GM18519 (cell line): Measurements from ENCODE around the gene MINDY4.
"Not testable (repeated sequence)": the region's sequence is repeated elsewhere in the genome, so short reads cannot be mapped to it uniquely, and the experiment has no call there.

Experiments
- ATAC-seq: cut with Tn5 transposase; IDR thresholded peaks from one replicate; pipeline ENCODE4 v1.9.1; 2021; ENCODE audit warnings: mild to moderate bottlenecking, moderate library complexity; ENCODE audit not compliant: unreplicated experiment, low FRiP score

Gene MINDY4

DNA sequence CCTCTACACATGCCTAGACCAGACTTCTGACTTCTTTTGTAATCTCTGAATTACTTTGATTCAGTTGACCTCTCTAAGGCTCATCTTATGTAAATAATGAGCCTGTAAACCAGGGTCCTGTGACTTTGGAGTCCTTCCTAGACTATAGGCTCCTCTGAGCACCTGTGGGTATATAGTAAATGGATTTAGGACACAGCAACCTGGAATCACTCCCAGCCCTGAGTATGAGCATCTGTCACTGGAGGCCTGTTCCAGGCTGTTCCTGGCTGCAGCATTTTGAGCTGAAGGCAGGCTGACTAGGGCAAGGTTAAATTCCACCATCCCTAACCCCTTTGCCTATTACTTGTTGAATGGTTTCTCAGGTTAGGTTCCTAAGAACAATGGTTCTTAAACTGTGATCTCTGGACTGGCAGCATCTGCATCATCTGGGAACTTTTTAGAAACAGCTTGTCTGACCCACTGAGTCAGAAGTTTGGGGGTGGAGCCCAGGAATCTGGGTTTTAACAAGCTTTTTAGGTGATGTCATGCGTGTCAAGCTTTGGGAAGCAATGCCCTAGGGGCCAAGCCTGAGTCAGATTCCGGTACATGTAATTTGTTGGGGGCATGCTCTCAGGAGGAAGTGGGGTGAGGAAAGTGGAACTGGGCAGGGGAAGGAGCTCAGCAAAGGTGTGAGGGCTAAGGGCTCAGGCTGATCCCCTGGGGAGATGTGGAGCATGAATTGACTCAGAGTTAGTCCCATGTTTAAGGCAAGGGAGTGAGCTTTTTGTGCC, 28.2 kb downstream of the MINDY4 start:
- ATAC-seq = peak; percentile 72

DNA sequence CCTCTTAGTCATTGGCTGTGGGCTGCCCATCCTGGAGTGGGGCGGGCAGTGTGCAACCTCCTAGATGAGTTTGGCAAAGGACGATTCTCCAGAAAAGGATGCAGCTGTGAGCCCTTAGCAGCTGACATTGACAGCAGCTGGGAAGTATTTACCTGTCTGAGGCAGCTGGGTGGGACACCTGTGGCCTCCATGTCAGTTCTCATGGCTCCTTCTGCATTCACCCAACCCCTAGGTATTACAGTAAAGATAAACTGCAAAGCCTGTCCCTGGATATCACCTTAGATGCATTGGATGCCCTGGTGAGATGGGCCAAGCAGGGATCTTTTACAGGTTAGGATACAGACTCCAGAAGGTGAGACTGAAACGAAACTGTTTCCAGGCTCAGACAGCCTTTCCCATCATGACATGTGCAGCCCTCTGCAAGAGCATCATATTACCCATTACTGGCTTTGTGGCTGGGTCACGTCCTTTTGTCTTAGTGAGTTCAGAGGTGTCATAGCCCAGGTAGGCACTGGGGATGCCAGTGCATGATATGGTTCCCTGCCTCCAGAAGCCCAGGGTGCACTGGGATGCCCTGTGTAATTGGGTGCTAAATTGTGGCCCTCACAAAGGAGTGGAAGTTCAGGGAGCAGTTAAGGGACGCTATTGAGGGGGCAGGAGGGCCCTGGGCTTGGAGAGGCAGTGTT, 28.9 kb downstream of the MINDY4 start:
- no peak for ATAC-seq

DNA sequence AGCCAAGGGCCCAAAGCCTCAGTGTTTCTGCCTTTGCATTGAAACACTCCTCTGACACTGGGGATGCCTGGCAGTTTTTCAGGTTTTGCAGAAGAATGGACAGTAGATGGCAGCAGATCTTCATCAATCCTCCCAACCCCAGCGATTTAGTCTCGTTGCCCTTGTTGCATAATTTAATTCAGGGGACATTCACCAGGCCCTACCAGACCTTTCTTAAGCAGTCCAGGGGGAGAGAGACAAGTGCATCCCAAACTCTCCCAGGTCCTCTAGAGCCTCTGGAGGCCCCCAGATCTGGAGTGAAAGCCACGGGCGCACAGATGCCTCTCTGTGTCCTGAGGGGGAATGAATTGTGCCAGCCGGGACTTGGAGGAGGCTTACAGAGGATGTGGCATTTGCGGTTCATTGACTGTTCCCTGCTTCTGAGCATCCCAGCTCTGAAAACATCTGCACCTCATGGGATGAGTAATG, 29.6 kb downstream of the MINDY4 start:
- no peak for ATAC-seq

DNA sequence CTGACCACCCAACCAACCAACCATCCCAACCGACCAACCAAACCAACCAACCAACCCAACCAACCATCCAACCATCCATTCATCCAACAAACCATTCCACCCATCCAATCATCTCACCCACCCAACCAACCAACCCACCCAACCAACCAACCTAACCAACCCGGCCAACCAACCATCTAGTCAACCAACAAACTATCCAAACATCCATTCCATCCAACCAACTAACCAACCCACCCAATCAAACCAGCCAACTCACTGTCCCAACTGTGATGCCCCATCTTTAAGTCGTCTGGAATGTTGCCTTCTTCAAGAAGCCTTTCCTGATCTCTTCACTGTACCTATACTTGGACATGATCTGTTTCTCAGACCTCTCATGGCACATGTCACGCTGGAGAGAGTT, 31.6 kb downstream of the MINDY4 start:
- ATAC-seq = no peak

DNA sequence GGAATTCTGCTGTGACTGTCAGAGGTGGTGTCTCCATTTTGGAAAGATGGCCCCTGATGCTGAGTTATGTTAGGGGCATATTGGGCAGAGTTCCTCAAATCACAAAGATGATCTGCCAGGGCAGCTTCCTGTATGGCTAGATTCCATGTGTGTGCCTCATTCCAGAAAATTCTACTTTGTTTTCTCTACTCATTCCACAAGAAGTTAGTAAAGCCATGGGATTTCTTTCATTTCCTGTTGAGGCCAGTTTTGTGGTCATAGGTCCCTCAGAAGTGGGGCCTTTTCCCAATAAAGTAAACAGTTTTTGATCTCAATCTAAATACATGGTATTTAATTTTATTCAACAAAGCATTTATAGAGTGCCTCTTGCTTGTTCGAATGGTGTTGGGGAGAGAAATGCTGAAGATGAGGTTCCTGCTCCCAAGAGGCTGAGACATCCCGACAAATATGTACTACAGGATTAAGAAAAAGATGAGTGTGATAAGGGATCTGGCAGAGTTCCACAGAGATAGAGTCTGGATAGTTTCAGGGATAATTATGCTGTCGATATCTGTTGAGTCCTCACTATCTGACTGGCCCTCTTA, 33.0 kb downstream of the MINDY4 start:
- ATAC-seq = no peak

DNA sequence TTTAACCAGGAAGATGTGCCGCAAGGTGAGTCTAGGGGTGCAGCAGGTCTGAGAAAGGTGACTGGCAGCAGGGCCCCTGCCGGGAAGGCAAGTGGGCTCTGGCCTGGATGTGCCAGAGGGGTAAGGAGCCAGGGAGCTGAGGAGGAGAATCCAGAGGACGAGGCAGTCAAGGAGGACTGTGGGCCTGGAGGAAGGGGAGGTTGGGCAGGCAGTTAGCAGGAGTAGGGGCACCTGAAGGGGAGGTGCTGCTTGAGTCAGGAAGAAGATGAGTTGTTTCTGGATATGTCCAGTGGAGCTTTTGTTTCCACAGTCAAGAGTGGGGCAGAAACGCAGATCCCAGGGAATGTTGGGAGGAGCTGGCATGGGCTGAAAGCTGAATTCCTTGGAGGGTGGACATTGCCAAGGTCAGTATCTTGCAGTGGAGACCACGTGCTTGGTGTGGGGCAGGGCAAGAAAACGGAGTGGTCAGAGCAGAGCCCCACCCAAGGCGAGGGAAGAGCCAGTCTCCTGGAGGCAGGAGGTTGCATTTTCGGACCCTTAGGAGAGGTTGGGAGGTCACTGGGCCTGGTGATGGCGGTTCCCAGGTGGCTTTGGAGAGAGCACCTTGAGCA, 34.0 kb downstream of the MINDY4 start:
- ATAC-seq = no peak

DNA sequence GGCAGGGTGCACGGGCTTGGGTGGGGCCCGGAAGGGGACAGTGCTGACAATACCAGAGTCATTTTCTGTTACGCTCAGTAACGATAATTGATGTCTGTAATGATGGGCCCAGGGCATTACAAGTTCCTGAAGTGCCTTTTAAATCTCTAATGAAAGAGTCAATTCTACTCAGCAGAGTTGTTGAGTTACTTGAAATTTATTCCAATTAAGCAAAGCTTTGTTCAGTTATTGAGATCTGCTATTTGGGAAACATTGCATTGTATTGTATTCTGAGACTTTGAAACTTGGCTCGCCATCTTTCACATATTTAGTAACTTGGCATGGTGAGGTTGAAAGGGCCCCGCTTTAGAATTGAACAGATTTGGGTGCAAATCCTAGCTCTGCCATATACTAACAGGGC, 34.7 kb downstream of the MINDY4 start:
- no peak for ATAC-seq

DNA sequence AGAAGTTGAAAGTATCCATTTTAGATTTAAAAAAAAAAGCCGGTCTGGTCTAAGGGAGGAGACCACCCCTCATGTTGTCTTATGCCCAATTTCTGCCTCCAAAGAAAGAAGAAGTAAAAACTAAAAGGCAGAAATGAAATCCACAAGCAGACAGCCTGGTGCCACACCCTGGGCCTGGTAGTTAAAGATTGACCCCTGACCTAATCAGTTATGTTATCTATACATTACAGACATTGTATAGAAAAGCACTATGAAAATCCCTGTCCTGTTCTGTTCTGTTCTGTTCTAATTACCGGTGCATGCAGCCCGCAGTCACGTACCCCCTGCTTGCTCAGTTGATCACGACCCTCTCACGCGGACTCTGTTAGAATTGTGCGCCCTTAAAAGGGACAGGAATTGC, 36.3 kb downstream of the MINDY4 start:
- not testable (repeated sequence) for ATAC-seq

DNA sequence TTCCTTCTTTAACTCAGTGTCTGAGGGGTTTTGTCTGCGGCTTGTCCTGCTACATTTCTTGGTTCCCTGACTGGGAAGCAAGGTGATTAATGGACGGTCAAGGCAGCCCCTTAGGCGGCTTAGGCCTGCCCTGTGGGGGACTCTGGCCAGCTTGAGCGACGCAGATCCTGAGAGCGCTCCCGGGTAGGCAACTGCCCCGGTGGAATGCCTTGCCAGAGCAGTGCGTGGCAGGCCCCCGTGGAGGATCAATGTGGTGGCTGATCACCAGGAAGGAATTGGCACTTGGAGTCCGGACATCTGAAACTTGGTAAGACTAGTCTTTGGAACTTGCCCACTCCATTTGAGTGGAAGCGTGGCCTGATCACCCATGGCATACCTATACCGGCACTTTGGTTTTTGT, 36.7 kb downstream of the MINDY4 start:
- not testable (repeated sequence) for ATAC-seq

DNA sequence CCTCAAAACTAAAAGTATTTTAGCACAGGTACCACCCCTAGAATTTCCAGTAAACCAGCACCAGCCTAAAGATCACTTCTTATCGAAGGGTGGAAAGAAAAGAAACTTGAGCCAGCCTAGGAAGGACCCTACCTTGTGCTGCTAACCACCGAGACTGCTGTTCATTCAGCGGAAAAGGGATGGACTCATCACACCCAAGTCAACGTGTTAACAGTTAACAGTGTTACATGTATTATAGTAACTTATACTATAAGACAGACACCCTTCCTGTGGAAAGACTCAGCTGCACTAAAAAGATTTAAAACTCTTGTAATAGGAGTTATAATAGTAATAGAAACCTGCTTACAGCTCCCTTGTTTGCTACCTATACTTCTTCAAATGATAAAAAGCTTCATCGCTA, 39.8 kb downstream of the MINDY4 start:
- ATAC-seq = no peak

DNA sequence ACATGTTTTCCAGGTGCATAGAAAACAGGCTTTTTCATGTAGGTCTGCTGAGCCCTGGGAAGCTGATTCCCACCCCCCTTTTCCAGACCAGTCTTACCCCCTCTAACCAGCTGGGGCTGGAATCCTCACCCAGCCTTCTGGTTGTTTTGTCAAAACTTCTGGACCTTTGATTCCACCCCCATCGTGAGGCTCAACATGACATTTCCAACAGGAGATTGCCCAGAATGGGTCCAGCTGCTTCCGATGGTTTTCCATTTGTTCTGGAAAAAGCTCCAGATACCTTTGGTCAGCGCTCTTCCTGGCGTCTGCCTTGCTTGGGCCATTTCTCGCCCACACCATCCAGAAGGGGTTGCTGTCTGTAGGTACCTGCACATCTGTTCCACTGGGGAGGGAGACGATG, 41.5 kb downstream of the MINDY4 start:
- no peak for ATAC-seq

DNA sequence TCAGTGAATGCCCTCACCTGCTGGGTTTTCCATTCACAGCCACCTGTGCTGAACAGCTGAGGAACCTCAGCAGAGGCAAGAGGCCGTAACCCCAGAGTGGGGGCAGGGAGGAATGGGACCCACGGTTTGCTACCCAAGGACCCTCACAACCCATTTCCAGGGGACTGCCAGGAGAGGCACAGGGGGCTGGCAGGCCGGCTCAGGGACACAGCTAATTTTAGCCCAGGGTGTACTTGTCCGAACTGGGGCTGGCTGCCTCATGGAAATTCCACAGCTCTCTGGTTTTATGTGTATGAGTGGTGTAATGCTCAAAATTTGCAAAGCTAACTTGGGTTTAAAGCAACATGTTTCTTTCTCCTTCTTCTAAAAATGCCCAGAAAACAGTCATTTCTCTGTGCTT, 42.2 kb downstream of the MINDY4 start:
- no peak for ATAC-seq

DNA sequence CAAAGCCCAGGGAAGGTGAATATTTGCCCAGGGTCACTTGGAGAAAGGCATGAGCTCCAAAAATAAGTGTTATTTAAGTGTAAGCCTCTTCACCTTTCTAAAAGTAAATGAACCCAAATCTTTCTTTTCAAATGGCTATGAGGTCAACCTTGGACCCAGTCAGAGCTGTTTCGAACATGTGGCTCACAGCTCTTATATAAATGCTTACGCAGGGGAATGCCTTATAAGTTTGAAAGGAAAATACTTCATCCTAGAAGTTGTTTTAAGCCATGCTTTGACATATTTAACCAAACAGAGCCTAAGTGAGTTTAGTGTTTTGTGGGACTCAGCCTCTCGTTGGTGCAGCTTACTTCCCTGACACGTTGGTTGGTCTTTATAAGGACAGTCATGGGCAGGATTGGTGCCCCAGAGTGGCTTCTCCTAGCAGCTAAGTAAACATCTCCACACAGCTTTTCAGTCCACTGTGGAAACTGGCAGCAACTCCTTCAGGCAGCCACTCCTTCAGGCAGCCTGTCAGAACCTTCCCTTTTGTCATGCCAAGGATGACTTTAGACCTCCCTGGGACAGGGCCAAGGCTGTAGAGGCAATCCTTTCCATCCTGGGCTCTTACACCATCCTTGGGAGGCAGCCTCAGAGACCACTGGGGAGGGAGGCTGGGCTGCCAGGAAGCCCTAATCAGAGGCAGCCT, 43.6 kb downstream of the MINDY4 start:
- ATAC-seq = no peak

DNA sequence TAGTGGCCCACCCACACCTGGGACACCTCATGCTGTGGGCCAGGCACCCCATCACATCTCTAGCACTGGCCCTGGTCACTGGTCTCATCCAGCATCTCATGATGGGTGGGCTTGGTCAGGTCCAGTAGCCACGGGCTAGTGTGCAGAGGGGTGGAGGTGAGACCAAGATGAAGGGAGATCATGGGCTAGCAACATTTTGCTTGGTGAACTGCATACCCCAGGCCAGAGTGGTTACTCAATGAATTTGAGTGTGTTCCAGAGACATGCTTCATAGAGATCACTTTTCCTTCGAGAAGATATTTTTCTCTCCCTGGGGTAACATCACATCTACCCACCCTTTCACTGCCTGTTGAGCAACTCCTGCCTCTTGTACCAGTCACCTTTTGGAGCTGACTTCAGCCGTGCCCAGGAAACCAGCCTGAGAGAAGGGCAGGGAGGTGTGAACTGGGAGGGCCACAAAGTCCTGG, 44.2 kb downstream of the MINDY4 start:
- ATAC-seq = no peak

DNA sequence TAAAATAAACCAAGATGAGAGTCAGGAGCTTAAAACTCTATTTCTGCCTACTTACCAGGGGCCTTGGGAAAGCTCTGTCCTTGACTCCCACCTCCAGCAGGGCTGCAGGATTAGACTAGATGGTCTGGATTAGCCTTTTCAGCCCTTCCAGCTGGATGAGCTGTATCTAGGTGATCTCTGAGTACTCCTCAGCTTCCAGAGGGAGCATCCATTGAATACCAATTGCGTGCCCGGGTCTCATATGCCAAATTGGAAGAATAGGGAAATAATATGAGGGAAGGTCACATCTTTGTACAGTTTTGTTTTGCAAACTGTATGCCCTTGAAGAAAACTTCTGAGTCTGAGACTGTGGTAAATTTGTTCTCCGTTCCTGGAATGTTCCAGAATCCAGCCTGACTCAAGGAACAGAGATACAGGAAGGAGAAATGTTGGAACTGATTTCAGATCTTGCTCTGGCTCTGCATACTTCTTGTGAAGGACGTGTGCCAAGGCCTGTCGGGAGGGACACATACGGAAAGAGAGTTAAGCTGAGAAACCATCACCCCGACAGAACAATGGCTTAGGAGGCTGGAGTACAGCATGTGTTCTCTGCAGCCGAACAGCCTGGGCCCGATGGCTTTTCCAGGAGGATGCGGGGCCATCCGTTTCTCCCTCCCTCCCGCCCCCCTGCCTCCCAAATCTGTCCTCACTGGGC, 44.9 kb downstream of the MINDY4 start:
- no peak for ATAC-seq

DNA sequence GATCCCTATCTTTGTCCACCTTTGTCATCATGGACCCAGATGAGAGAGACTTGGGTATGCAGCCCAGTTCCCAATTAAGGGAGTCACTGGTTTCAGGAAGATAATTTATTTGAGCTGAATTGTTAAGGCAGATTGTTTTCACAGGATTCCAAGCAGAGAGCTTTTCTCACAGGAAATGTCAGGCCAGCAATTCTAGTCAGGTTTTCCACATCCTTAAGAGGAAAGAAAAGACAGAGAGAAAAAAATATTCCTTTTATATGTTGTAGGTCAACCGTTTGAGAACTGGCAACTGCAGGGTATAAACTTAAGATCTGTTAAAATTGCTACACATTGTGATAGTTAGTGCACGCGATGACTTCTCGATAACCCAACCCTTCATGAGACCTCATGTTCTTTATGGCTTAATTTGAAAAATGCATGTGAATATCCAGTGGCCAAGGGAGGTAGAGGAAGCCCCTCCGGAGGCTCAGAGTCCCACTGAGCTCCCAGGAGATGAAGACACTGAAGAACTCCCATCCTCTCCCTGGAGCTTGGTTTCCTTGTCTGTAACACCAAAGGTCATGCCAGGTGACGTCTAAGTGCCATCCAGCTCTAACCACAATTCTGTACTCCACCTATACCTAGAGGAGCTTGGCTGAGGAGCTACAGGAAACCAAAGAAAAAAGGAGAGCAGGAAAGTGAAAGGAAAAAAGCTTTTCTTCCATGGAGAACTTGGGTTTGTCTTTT, 45.6 kb downstream of the MINDY4 start:
- ATAC-seq = no peak

DNA sequence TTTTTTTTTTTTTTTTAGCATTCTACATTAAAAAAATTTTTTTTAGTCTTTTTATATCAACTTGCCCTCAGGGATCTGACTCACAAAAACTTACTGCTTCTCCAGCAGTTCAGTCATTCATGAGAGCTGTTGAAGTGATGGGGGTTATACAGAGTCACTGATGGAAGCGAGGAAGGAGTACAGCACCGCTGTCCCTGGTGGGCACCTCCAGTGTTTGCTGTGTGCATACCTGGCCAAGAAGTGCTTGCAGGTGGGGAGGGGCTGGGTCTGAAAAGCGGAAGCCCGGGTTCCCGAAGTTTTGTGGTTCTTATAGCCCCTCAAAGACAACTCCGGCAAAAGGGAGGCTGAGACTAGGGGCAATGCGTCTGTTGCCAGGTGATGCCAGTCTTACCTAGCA, 46.2 kb downstream of the MINDY4 start:
- ATAC-seq = no peak

DNA sequence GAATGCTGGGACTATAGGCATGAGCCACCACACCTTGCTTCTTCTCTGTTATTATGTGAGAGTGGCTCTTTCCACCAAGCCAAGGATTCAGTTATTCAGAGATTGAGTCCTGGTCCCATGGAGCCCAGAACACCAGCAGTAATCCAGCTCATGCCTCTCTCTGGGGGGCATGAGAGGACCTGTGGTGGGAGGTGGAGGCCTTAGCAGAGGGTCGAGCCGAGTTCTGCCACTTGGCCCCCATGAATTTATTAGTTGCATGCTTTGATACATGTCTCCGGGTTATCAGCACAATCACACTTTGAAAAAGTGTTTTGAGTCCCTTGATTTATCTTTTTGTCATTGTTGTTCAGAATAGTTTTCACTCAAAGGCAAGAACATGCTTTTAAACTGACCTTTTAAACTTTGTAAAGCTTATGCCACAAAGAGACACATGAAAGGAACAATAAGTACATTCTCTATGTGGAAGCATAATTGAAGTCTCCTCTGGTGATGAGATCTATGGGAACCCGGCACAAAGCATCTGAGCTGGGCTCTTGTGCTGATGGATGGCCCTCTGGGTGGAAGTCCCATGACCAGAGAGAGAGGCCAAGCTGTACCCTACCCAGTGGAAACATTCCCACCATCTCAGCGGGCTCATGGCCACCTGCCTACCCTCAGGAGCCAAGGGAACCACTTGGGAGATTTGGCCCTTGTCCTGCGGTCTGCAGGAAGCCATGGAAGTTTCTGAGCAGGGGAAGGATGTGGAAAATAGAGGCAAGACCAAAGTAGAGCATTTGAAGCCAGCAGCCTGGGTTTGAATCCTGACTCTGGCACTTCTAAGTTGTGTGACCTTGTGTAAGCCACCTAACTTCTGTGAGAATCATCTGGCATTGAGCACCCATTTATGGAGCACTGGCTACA, 53.9 kb downstream of the MINDY4 start:
- ATAC-seq = no peak
